ENCODE data around the gene DRICH1. TPM values are rescaled to one million over a fixed set of nuclear protein-coding genes. Genes with fewer than 3 reads are reported as not detected.
"Not testable (repeated sequence)": the region's sequence is repeated elsewhere in the genome, so short reads cannot be mapped to it uniquely, and the experiment has no call there.

DRICH1 gene
- 1 to 10 TPM; 4.2 to 4.5 TPM for total RNA-seq
- not detected for polyA plus RNA-seq

GRCh38 chr22:23632178-23632577, at the start of gene DRICH1:
TSS of gene DRICH1 (minus strand) at chr22:23632321. CDS start at chr22:23632023, 298 bp downstream.
- Mint-ChIP-seq H3K4me3 (no peak within 1 kb of the TSS), H3K27ac (peak within 1 kb of the TSS in 1 of 7 donors; percentile 38), H3K9me3 (no peaks in the 10 kb centered on the region), H3K27me3 (no peaks in the 10 kb centered on the region), H3K4me1 (peaks cover 0 to 3% (median 0%) of the 10 kb centered on the region in 4 donors), H3K36me3 (peaks cover 0 to 1% of the 10 kb centered on the region in 2 donors)
- Histone ChIP-seq H3K27ac (ENCODE audit: low read depth, low read length) (no peak within 1 kb of the TSS), H3K27me3 (ENCODE audit: insufficient read depth, low read length) (no peaks in the 10 kb centered on the region), H3K4me3 (ENCODE audit: low read length in 2 of 2) (no peak within 1 kb of the TSS), H3K36me3 (ENCODE audit: insufficient read depth, low read length) (no peaks in the 10 kb centered on the region), H3K4me1 (ENCODE audit: insufficient read depth, low read length) (no peaks in the 10 kb centered on the region), H3K9me3 (ENCODE audit: control insufficient read depth in 1 of 2, low read length in 2 of 2) (no peaks in the 10 kb centered on the region)
- CTCF ChIA-PET (ENCODE audit: partially characterized antibody), result no interaction called here
- intact Hi-C loops (cut with micrococcal nuclease), result no loop called here
- no peak for DNase-seq
- POLR2A ChIA-PET (ENCODE audit: partially characterized antibody), result no interaction called here

GRCh38 chr22:23681026-23681809, 49.1 kb upstream of the DRICH1 start:
- Mint-ChIP-seq H3K4me3 (no peak overlapping the region), H3K27me3 (no peaks in the 10 kb centered on the region), H3K36me3 (peaks cover 26 to 32% of the 10 kb centered on the region in 2 donors), H3K9me3 (no peaks in the 10 kb centered on the region), H3K27ac (peak overlapping the region in 2 of 7 donors; percentile 32 to 82), H3K4me1 (peaks cover 4 to 20% (median 7%) of the 10 kb centered on the region in 4 donors)
- intact Hi-C loops (cut with micrococcal nuclease), result no loop called here
- peaks cover 4% of the 10 kb centered on the region for H3K4me1 ChIP-seq (ENCODE audit: insufficient read depth, low read length)
- H3K9me3 ChIP-seq (ENCODE audit: control insufficient read depth in 1 of 2, low read length in 2 of 2), result no peaks in the 10 kb centered on the region
- ChIA-PET CTCF (ENCODE audit: partially characterized antibody) (no interaction called here), POLR2A (ENCODE audit: partially characterized antibody) (no interaction called here)
- no peaks in the 10 kb centered on the region for H3K27me3 ChIP-seq (ENCODE audit: insufficient read depth, low read length)
- DNase-seq, result no peak
- no peak overlapping the region for H3K4me3 ChIP-seq (ENCODE audit: low read length in 2 of 2)
- no peak overlapping the region for H3K27ac ChIP-seq (ENCODE audit: low read depth, low read length)
- no peaks in the 10 kb centered on the region for H3K36me3 ChIP-seq (ENCODE audit: insufficient read depth, low read length)

- Histone ChIP-seq H3K4me1 (ENCODE audit: insufficient read depth, low read length) (peaks cover 10% of the 10 kb centered on the region), H3K9me3 (ENCODE audit: control insufficient read depth in 1 of 2, low read length in 2 of 2) (no peaks in the 10 kb centered on the region), H3K27ac (ENCODE audit: low read depth, low read length) (no peak overlapping the region), H3K36me3 (ENCODE audit: insufficient read depth, low read length) (no peaks in the 10 kb centered on the region), H3K4me3 (ENCODE audit: low read length in 2 of 2) (no peak overlapping the region), H3K27me3 (ENCODE audit: insufficient read depth, low read length) (no peaks in the 10 kb centered on the region)
- CTCF ChIA-PET (ENCODE audit: partially characterized antibody), result no interaction called here
- peaks cover 4 to 26% (median 7%) of the 10 kb centered on the region in 4 donors for H3K4me1 Mint-ChIP-seq
- POLR2A ChIA-PET (ENCODE audit: partially characterized antibody), result no interaction called here
- peaks cover 21 to 32% of the 10 kb centered on the region in 2 donors for H3K36me3 Mint-ChIP-seq
- H3K27ac Mint-ChIP-seq, result peak overlapping the region in 3 of 7 donors; percentile 10 to 44 (median 32)
- H3K27me3 Mint-ChIP-seq, result no peaks in the 10 kb centered on the region
- no peaks in the 10 kb centered on the region for H3K9me3 Mint-ChIP-seq
- intact Hi-C loops (cut with micrococcal nuclease), result no loop called here
- H3K4me3 Mint-ChIP-seq, result no peak overlapping the region
- DNase-seq, result no peak
These were observed 46.0 kb upstream of the DRICH1 start for GRCh38 chr22:23678133-23678532.

GRCh38 chr22:23677701-23677995, 45.5 kb upstream of the DRICH1 start:
- Histone ChIP-seq H3K9me3 (ENCODE audit: control insufficient read depth in 1 of 2, low read length in 2 of 2) (no peaks in the 10 kb centered on the region), H3K27ac (ENCODE audit: low read depth, low read length) (no peak overlapping the region), H3K27me3 (ENCODE audit: insufficient read depth, low read length) (no peaks in the 10 kb centered on the region), H3K36me3 (ENCODE audit: insufficient read depth, low read length) (no peaks in the 10 kb centered on the region), H3K4me3 (ENCODE audit: low read length in 2 of 2) (no peak overlapping the region), H3K4me1 (ENCODE audit: insufficient read depth, low read length) (peaks cover 10% of the 10 kb centered on the region)
- Mint-ChIP-seq H3K36me3 (peaks cover 22 to 30% of the 10 kb centered on the region in 2 donors), H3K4me3 (no peak overlapping the region), H3K27ac (peak overlapping the region in 3 of 7 donors; percentile 44 to 83 (median 72)), H3K9me3 (no peaks in the 10 kb centered on the region), H3K4me1 (peaks cover 5 to 26% (median 9%) of the 10 kb centered on the region in 4 donors), H3K27me3 (no peaks in the 10 kb centered on the region)
- CTCF ChIA-PET (ENCODE audit: partially characterized antibody), result no interaction called here
- POLR2A ChIA-PET (ENCODE audit: partially characterized antibody), result interaction anchor here (0.9 kb wide), 1 partner anchor 19 kb away, joined by 3 read pairs; no protein-coding TSS in a partner anchor
- DNase-seq, result no peak
- intact Hi-C loops (cut with micrococcal nuclease), result no loop called here

- peaks cover 10% of the 10 kb centered on the region for H3K4me1 ChIP-seq (ENCODE audit: insufficient read depth, low read length)
- H3K9me3 ChIP-seq (ENCODE audit: control insufficient read depth in 1 of 2, low read length in 2 of 2); H3K9me3 Mint-ChIP-seq; H3K27me3 ChIP-seq (ENCODE audit: insufficient read depth, low read length); H3K27ac ChIP-seq (ENCODE audit: low read depth, low read length); DNase-seq; H3K4me3 Mint-ChIP-seq; intact Hi-C loops (cut with micrococcal nuclease); H3K36me3 ChIP-seq (ENCODE audit: insufficient read depth, low read length); H3K4me3 ChIP-seq (ENCODE audit: low read length in 2 of 2); CTCF ChIA-PET (ENCODE audit: partially characterized antibody); H3K27me3 Mint-ChIP-seq: not testable (repeated sequence)
- POLR2A ChIA-PET (ENCODE audit: partially characterized antibody), result interaction anchor here (0.9 kb wide), 1 partner anchor 19 kb away, joined by 3 read pairs; no protein-coding TSS in a partner anchor
- Mint-ChIP-seq H3K36me3 (peaks cover 21 to 24% of the 10 kb centered on the region in 2 donors), H3K4me1 (peaks cover 6 to 26% (median 10%) of the 10 kb centered on the region in 4 donors), H3K27ac (peak overlapping the region in 1 of 7 donors; percentile 72)
These were observed 45.0 kb upstream of the DRICH1 start for GRCh38 chr22:23676841-23677700.

- ChIA-PET POLR2A (ENCODE audit: partially characterized antibody) (interaction anchor here (1.0 kb wide), 1 partner anchor 20 kb away, joined by 3 read pairs; no protein-coding TSS in a partner anchor), CTCF (ENCODE audit: partially characterized antibody) (no interaction called here)
- Mint-ChIP-seq H3K36me3 (peaks cover 15% of the 10 kb centered on the region in 2 donors), H3K4me1 (peaks cover 6 to 22% (median 10%) of the 10 kb centered on the region in 4 donors), H3K4me3 (no peak overlapping the region), H3K27ac (peak overlapping the region in 1 of 7 donors; percentile 62), H3K9me3 (no peaks in the 10 kb centered on the region), H3K27me3 (no peaks in the 10 kb centered on the region)
- no peaks in the 10 kb centered on the region for H3K27me3 ChIP-seq (ENCODE audit: insufficient read depth, low read length)
- intact Hi-C loops (cut with micrococcal nuclease), result no loop called here
- peaks cover 10% of the 10 kb centered on the region for H3K4me1 ChIP-seq (ENCODE audit: insufficient read depth, low read length)
- no peak overlapping the region for H3K4me3 ChIP-seq (ENCODE audit: low read length in 2 of 2)
- H3K9me3 ChIP-seq (ENCODE audit: control insufficient read depth in 1 of 2, low read length in 2 of 2), result no peaks in the 10 kb centered on the region
- no peaks in the 10 kb centered on the region for H3K36me3 ChIP-seq (ENCODE audit: insufficient read depth, low read length)
- no peak for DNase-seq
- H3K27ac ChIP-seq (ENCODE audit: low read depth, low read length), result no peak overlapping the region
These were observed 43.6 kb upstream of the DRICH1 start for GRCh38 chr22:23675502-23676415.
